ENCODE data around the gene PLAC8. TPM values are rescaled to one million over a fixed set of nuclear protein-coding genes. Genes with fewer than 3 reads are reported as not detected.
"Not testable (repeated sequence)": the region's sequence is repeated elsewhere in the genome, so short reads cannot be mapped to it uniquely, and the experiment has no call there.

Gene PLAC8
- total and polyA plus RNA-seq, 2 donors (not counting 1 experiment from before 2014, with no cell fraction given) = 125 to 499 TPM

DNA sequence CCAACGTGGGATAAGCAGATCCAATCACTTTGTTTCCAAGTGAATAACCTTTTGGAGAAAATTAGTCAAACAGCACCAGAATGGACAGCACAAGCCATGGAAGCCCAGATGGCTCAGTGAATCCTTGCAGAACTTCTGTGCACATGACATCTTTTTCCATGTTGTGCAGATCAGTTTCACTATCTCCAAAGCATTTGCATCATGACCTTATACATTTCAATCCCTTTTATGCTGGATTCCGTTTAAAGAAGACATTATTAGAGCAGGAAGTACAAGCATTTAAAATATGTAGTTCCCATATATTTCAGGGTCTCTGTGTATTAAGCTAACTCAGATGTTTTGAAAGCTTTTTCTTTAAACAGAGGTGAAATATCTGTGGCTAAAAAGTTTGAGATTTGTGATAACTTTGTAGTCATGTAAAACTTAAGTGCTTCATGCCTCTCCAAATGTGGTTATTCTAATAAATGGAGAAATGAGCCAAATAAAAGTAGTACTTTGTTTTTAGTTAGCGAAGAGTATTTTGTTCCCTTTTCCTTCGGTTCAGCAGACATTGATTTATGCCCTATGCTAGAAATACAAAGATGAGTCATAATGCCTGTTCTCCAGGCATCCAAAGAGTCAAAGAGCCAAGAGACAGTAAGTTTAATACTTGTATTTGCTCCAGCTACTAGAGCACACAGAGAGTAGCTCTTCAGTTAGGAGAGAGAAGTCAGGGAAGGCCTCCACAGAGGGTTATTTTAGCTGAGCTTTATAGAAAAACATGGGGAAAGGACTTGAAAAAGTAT is 39.0 kb downstream of the PLAC8 start:
- H3K9ac ChIP-seq (ENCODE audit: low read length) = peak overlapping the region; percentile 30
- H3K4me3 Mint-ChIP-seq = peak overlapping the region; percentile 27

DNA sequence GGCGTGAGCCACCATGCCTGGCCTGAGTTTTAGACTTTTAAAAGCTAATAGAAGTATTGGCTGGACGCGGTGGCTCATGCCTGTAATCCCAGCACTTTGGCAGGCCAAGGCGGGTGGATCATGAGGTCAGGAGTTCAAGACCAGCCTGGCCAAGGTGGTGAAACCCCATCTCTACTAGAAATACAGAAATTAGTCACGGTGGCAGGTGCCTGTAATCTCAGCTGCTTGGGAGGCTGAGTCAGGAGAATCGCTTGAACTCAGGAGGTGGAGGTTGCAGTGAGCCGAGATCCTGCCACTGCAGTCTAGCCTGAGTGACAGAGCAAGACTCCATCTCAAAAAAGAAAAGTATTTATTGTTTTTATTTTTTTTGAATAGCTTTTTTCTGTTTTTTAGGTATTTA is 39.7 kb downstream of the PLAC8 start:
- not testable (repeated sequence) for H3K79me2 ChIP-seq (ENCODE audit: control insufficient read depth, insufficient read depth, low read length); H3K36me3 ChIP-seq (replicated peaks in 1 of 2; ENCODE audit: control extremely low read depth in 1 of 2, control insufficient read depth in 1 of 2, extremely low read depth in 1 of 2, insufficient read depth in 2 of 2, low read length in 1 of 2); H3K4me3 ChIP-seq (ENCODE audit: control extremely low read depth in 1 of 5, extremely low read depth in 1 of 5, insufficient read depth in 1 of 5, low read depth in 2 of 5, low read length in 4 of 5); H3K9ac ChIP-seq (ENCODE audit: low read length); H3K9me3 ChIP-seq (ENCODE audit: control extremely low read depth in 1 of 3, control insufficient read depth in 2 of 3, insufficient read depth in 1 of 3, low read length in 2 of 3); H3K4me3 Mint-ChIP-seq; H4K20me1 ChIP-seq (ENCODE audit: control insufficient read depth, insufficient read depth, low read length, poor library complexity, severe bottlenecking); H3K27ac Mint-ChIP-seq; H3K27me3 Mint-ChIP-seq; H2AFZ ChIP-seq (ENCODE audit: insufficient read depth, low read depth, low read length, poor library complexity, severe bottlenecking); H3K4me2 ChIP-seq (replicated peaks; ENCODE audit: low read depth, low read length, poor library complexity, severe bottlenecking); H3K27me3 ChIP-seq (replicated peaks in 1 of 4; ENCODE audit: control extremely low read depth in 1 of 4, control insufficient read depth in 3 of 4, insufficient read depth in 4 of 4, low read length in 3 of 4); ATAC-seq (ENCODE audit: low read depth); H3K9me3 Mint-ChIP-seq (ENCODE audit: insufficient read depth); H3K27ac ChIP-seq (ENCODE audit: low read length in 2 of 2); DNase-seq
- 66% methylated on average over 3 of the region's 7 CpGs for WGBS (ENCODE audit: insufficient coverage)
- peaks cover 16 to 19% of the 10 kb centered on the region in 2 donors for H3K4me1 ChIP-seq (ENCODE audit: control insufficient read depth in 2 of 2, insufficient read depth in 2 of 2, low read length in 2 of 2)
- ChIA-PET CTCF (interaction anchor here (0.7 to 7.7 kb wide), 32 partner anchors 9 to 254 kb away, joined by 3 to 139 read pairs (median 4); partner anchors contain the start of genes COQ2 and PLAC8), POLR2A (interaction anchor here (0.6 to 1.2 kb wide), 3 partner anchors 10 to 181 kb away, joined by 4 to 6 read pairs (median 5); no protein-coding TSS in a partner anchor)
- intact Hi-C loops (cut with micrococcal nuclease) = loop anchor here (1.0 to 2.0 kb wide), 5 partner anchors 10 to 208 kb away; no protein-coding TSS in a partner anchor
- peaks cover 25% of the 10 kb centered on the region for H3K4me1 Mint-ChIP-seq

More for the DNA sequence above, 39.0 kb downstream of the PLAC8 start:
- Histone ChIP-seq H3K9me3 (ENCODE audit: control extremely low read depth in 1 of 3, control insufficient read depth in 2 of 3, insufficient read depth in 1 of 3, low read length in 2 of 3) (no peaks in the 10 kb centered on the region), H3K4me1 (ENCODE audit: control insufficient read depth in 2 of 2, insufficient read depth in 2 of 2, low read length in 2 of 2) (peaks cover 16 to 19% of the 10 kb centered on the region in 2 donors), H2AFZ (ENCODE audit: insufficient read depth, low read depth, low read length, poor library complexity, severe bottlenecking) (no peak overlapping the region), H4K20me1 (ENCODE audit: control insufficient read depth, insufficient read depth, low read length, poor library complexity, severe bottlenecking) (no peaks in the 10 kb centered on the region), H3K79me2 (ENCODE audit: control insufficient read depth, insufficient read depth, low read length) (no peaks in the 10 kb centered on the region), H3K4me3 (ENCODE audit: control extremely low read depth in 1 of 5, extremely low read depth in 1 of 5, insufficient read depth in 1 of 5, low read depth in 2 of 5, low read length in 4 of 5) (no peak overlapping the region), H3K27me3 (replicated peaks in 1 of 4; ENCODE audit: control extremely low read depth in 1 of 4, control insufficient read depth in 3 of 4, insufficient read depth in 4 of 4, low read length in 3 of 4) (no peaks in the 10 kb centered on the region), H3K27ac (ENCODE audit: low read length in 2 of 2) (peak overlapping the region in 1 of 2 donors; percentile 11), H3K4me2 (replicated peaks; ENCODE audit: low read depth, low read length, poor library complexity, severe bottlenecking) (peak overlapping the region; percentile 9), H3K36me3 (replicated peaks in 1 of 2; ENCODE audit: control extremely low read depth in 1 of 2, control insufficient read depth in 1 of 2, extremely low read depth in 1 of 2, insufficient read depth in 2 of 2, low read length in 1 of 2) (peaks cover 2 to 3% of the 10 kb centered on the region in 2 experiments)
- Mint-ChIP-seq H3K9me3 (ENCODE audit: insufficient read depth) (no peaks in the 10 kb centered on the region), H3K4me1 (peaks cover 26% of the 10 kb centered on the region), H3K27me3 (no peaks in the 10 kb centered on the region), H3K27ac (peak overlapping the region; percentile 68)
- intact Hi-C loops (cut with micrococcal nuclease) = loop anchor here (2.0 kb wide), 1 partner anchor 21 kb away; no protein-coding TSS in a partner anchor
- ChIA-PET POLR2A (interaction anchor here (0.6 to 1.2 kb wide), 2 partner anchors 11 to 35 kb away, joined by 4 to 6 read pairs; no protein-coding TSS in a partner anchor), CTCF (interaction anchor here (0.7 to 7.7 kb wide), 27 partner anchors 8 to 206 kb away, joined by 3 to 139 read pairs (median 4); partner anchors contain the start of genes COQ2 and PLAC8)
- WGBS (ENCODE audit: insufficient coverage) = 67% methylated on average over 1 of the region's 4 CpGs
- DNase-seq (peak; percentile 20), ATAC-seq (ENCODE audit: low read depth) (no peak)
- TF ChIP-seq, protein P1, sequence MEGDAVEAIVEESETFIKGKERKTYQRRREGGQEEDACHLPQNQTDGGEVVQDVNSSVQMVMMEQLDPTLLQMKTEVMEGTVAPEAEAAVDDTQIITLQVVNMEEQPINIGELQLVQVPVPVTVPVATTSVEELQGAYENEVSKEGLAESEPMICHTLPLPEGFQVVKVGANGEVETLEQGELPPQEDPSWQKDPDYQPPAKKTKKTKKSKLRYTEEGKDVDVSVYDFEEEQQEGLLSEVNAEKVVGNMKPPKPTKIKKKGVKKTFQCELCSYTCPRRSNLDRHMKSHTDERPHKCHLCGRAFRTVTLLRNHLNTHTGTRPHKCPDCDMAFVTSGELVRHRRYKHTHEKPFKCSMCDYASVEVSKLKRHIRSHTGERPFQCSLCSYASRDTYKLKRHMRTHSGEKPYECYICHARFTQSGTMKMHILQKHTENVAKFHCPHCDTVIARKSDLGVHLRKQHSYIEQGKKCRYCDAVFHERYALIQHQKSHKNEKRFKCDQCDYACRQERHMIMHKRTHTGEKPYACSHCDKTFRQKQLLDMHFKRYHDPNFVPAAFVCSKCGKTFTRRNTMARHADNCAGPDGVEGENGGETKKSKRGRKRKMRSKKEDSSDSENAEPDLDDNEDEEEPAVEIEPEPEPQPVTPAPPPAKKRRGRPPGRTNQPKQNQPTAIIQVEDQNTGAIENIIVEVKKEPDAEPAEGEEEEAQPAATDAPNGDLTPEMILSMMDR (IDR thresholded peaks at IDR 0.05) = no peak
- no peak for TF ChIP-seq EZH2 (IDR thresholded peaks at IDR 0.05; ENCODE audit: borderline replicate concordance, insufficient read depth, low read depth, low read length, poor library complexity, severe bottlenecking)
